Stromal cell of bone marrow (primary cell): ENCODE measurements around the gene ZNF473.
"Not testable (repeated sequence)": the region's sequence is repeated elsewhere in the genome, so short reads cannot be mapped to it uniquely, and the experiment has no call there.

Experiments used
- DNase-seq: peaks from one replicate; pipeline ENCODE4 v3.0.0-alpha.2; 2012; ENCODE audit warnings: low read depth

Gene ZNF473

GRCh38 chr19:50050406-50051227 lies 24.8 kb downstream of the ZNF473 start:
- DNase-seq: peak; percentile 81

GRCh38 chr19:50051228-50051895 lies 25.6 kb downstream of the ZNF473 start:
- not testable (repeated sequence) for DNase-seq

- DNase-seq: no peak
Observed at GRCh38 chr19:50051964-50052363, 26.2 kb downstream of the ZNF473 start.

- DNase-seq: no peak
Observed at GRCh38 chr19:50053119-50053518, 27.3 kb downstream of the ZNF473 start.

- no peak for DNase-seq
Observed at GRCh38 chr19:50058425-50058824, 32.6 kb downstream of the ZNF473 start.

GRCh38 chr19:50059045-50059444 lies 33.2 kb downstream of the ZNF473 start:
- no peak for DNase-seq

- DNase-seq: no peak
Observed at GRCh38 chr19:50060107-50060506, 34.3 kb downstream of the ZNF473 start.

- DNase-seq: no peak
Observed at GRCh38 chr19:50061650-50062049, 35.8 kb downstream of the ZNF473 start.

GRCh38 chr19:50065938-50066337 lies 40.1 kb downstream of the ZNF473 start:
- no peak for DNase-seq

GRCh38 chr19:50067575-50067974 lies 41.8 kb downstream of the ZNF473 start:
- DNase-seq: no peak

- DNase-seq: not testable (repeated sequence)
Observed at GRCh38 chr19:50068382-50068781, 42.6 kb downstream of the ZNF473 start.

GRCh38 chr19:50075076-50075475 lies 49.3 kb downstream of the ZNF473 start:
- not testable (repeated sequence) for DNase-seq

GRCh38 chr19:50075644-50076372 lies 50.0 kb downstream of the ZNF473 start:
- not testable (repeated sequence) for DNase-seq

- not testable (repeated sequence) for DNase-seq
Observed at GRCh38 chr19:50076581-50077355, 51.0 kb downstream of the ZNF473 start.

- DNase-seq: not testable (repeated sequence)
Observed at GRCh38 chr19:50079014-50079413, 53.2 kb downstream of the ZNF473 start.

GRCh38 chr19:50084440-50084839 lies 58.6 kb downstream of the ZNF473 start:
- DNase-seq: not testable (repeated sequence)

- not testable (repeated sequence) for DNase-seq
Observed at GRCh38 chr19:50087153-50087552, 61.3 kb downstream of the ZNF473 start.

- not testable (repeated sequence) for DNase-seq
Observed at GRCh38 chr19:50090706-50091105, 64.9 kb downstream of the ZNF473 start.

- not testable (repeated sequence) for DNase-seq
Observed at GRCh38 chr19:50091786-50092185, 66.0 kb downstream of the ZNF473 start.

- not testable (repeated sequence) for DNase-seq
Observed at GRCh38 chr19:50092597-50092996, 66.8 kb downstream of the ZNF473 start.

- not testable (repeated sequence) for DNase-seq
Observed at GRCh38 chr19:50097884-50098283, 72.1 kb downstream of the ZNF473 start.

- not testable (repeated sequence) for DNase-seq
Observed at GRCh38 chr19:50098892-50099291, 73.1 kb downstream of the ZNF473 start.
